Small intestine (tissue), 7 donors: ENCODE measurements around the gene SHROOM3. TPM values are rescaled to one million over a fixed set of nuclear protein-coding genes. Genes with fewer than 3 reads are reported as not detected.

Source experiments
- DNase-seq, 2 donors: peaks; one replicate each; pipeline versions ENCODE4 v3.0.0 to v3.0.0-alpha.2; 2013
- FAIRE-seq: peaks from 2 replicates; lab custom pipeline; 2012; peaks lifted over from hg19 to GRCh38; lab: Jason Lieb, UNC
- H3K27ac ChIP-seq, 3 donors: one replicate each; pipeline ENCODE4 v1.5.1; 2013; ENCODE audit warnings: low read length in 2 of 3, mild to moderate bottlenecking in 2 of 3, control low read depth in 1 of 3, inconsistent platforms in 1 of 3, low read depth in 1 of 3, moderate library complexity in 1 of 3
- H3K27me3 ChIP-seq, 3 donors: one replicate each; pipeline ENCODE4 v1.6.1; 2013; ENCODE audit warnings: low read length in 3 of 3, inconsistent platforms in 1 of 3; ENCODE audit not compliant: control insufficient read depth in 3 of 3, insufficient read depth in 3 of 3
- H3K36me3 ChIP-seq, 3 donors: one replicate each; pipeline ENCODE4 v1.6.1; 2013; ENCODE audit warnings: low read length in 3 of 3, inconsistent platforms in 1 of 3, low read depth in 1 of 3, mild to moderate bottlenecking in 1 of 3, moderate library complexity in 1 of 3; ENCODE audit not compliant: control insufficient read depth in 3 of 3, insufficient read depth in 2 of 3
- H3K4me1 ChIP-seq, 3 donors: one replicate each; pipeline ENCODE4 v1.6.1; 2013; ENCODE audit warnings: low read length in 2 of 3, inconsistent platforms in 1 of 3, low read depth in 1 of 3, mild to moderate bottlenecking in 1 of 3, moderate library complexity in 1 of 3; ENCODE audit not compliant: control insufficient read depth in 3 of 3, insufficient read depth in 2 of 3
- H3K4me3 ChIP-seq, 3 donors: one replicate each; pipeline ENCODE4 v1.5.1; 2013; ENCODE audit warnings: low read length in 3 of 3, control low read depth in 1 of 3, inconsistent platforms in 1 of 3, low read depth in 1 of 3, mild to moderate bottlenecking in 1 of 3, moderate library complexity in 1 of 3
- H3K9me3 ChIP-seq, 2 donors: one replicate each; pipeline ENCODE4 v1.6.1; 2013; ENCODE audit warnings: low read depth in 1 of 2, low read length in 1 of 2; ENCODE audit not compliant: control insufficient read depth in 2 of 2, insufficient read depth in 1 of 2
- WGBS, 3 donors: extraction: QIAGEN DNeasy Blood & Tissue Kit; methylation state at CpG; one replicate each; pipeline ENCODE4 v1.1.7; 2013; 5-methylcytosine and 5-hydroxymethylcytosine counted together
- polyA plus RNA-seq, 4 donors: library from polyadenylated mRNA; stranded (reverse) in 3 of 4; unstranded in 1 of 4; fragments of 200-250 nt in 3 of 4; fragments of 120-200 nt in 1 of 4; gene quantifications; one replicate each; pipeline versions ENCODE4 v1.2.1 to v1.2.3, GENCODE V29; 2013
- donor health status: healthy with polysubstance abuse.
- donor health status: control.
- donor health status: control.
- donor health status: Bipolar disorder and iron deficiency.
- donor health status: healthy.

Gene SHROOM3
- polyA plus RNA-seq, 4 donors = 21.6 to 52.5 (median 27.8) TPM

- Histone ChIP-seq H3K27ac (no peak overlapping the region), H3K4me3 (no peak overlapping the region), H3K4me1 (no peaks in the 10 kb centered on the region), H3K9me3 (no peaks in the 10 kb centered on the region), H3K27me3 (no peaks in the 10 kb centered on the region), H3K36me3 (no peaks in the 10 kb centered on the region)
- FAIRE-seq (no peak), DNase-seq (no peak)
Observed at GRCh38 chr4:76470064-76470463, 35.0 kb downstream of the SHROOM3 start.

GRCh38 chr4:76470532-76470931 lies 35.5 kb downstream of the SHROOM3 start:
- FAIRE-seq = no peak
- 89 to 100% (median 91%) methylated on average over 1 of the region's 1 CpG for WGBS, 3 donors
- H3K4me1 ChIP-seq = no peaks in the 10 kb centered on the region
- no peaks in the 10 kb centered on the region for H3K27me3 ChIP-seq
- H3K9me3 ChIP-seq = no peaks in the 10 kb centered on the region
- no peak for DNase-seq
- no peak overlapping the region for H3K4me3 ChIP-seq
- H3K27ac ChIP-seq = no peak overlapping the region
- H3K36me3 ChIP-seq = no peaks in the 10 kb centered on the region

- FAIRE-seq = no peak
- H3K4me1 ChIP-seq = no peaks in the 10 kb centered on the region
- H3K9me3 ChIP-seq = peaks cover 0 to 12% of the 10 kb centered on the region in 2 donors
- H3K36me3 ChIP-seq = no peaks in the 10 kb centered on the region
- DNase-seq = no peak
- no peak overlapping the region for H3K27ac ChIP-seq
- no peaks in the 10 kb centered on the region for H3K27me3 ChIP-seq
- whole genome bisulfite sequencing, 3 donors = 63 to 80% (median 79%) methylated on average over 1 of the region's 1 CpG
- H3K4me3 ChIP-seq = no peak overlapping the region
Observed at GRCh38 chr4:76476571-76476970, 41.5 kb downstream of the SHROOM3 start.

GRCh38 chr4:76484654-76485053 lies 49.6 kb downstream of the SHROOM3 start:
- Histone ChIP-seq H3K36me3 (no peaks in the 10 kb centered on the region), H3K27me3 (no peaks in the 10 kb centered on the region), H3K4me3 (no peak overlapping the region), H3K4me1 (peaks cover 0 to 18% (median 4%) of the 10 kb centered on the region in 3 donors), H3K27ac (no peak overlapping the region), H3K9me3 (no peaks in the 10 kb centered on the region)
- WGBS, 3 donors = 77 to 87% (median 81%) methylated on average over 3 of the region's 3 CpGs
- FAIRE-seq (no peak), DNase-seq (no peak)

GRCh38 chr4:76485450-76485849 lies 50.4 kb downstream of the SHROOM3 start:
- Histone ChIP-seq H3K27me3 (no peaks in the 10 kb centered on the region), H3K4me1 (peaks cover 0 to 22% (median 4%) of the 10 kb centered on the region in 3 donors), H3K27ac (no peak overlapping the region), H3K4me3 (no peak overlapping the region), H3K36me3 (no peaks in the 10 kb centered on the region), H3K9me3 (peaks cover 0 to 5% of the 10 kb centered on the region in 2 donors)
- FAIRE-seq (no peak), DNase-seq (peak; percentile 63 to 71)
- WGBS, 3 donors = 8 to 37% (median 16%) methylated on average over 3 of the region's 3 CpGs

GRCh38 chr4:76486588-76487276 lies 51.7 kb downstream of the SHROOM3 start:
- peak overlapping the region in 1 of 3 donors; percentile 49 for H3K27ac ChIP-seq
- no peaks in the 10 kb centered on the region for H3K36me3 ChIP-seq
- 39 to 64% (median 50%) methylated on average over 3 of the region's 3 CpGs for WGBS, 3 donors
- H3K27me3 ChIP-seq = no peaks in the 10 kb centered on the region
- peaks cover 0 to 22% (median 4%) of the 10 kb centered on the region in 3 donors for H3K4me1 ChIP-seq
- no peak overlapping the region for H3K4me3 ChIP-seq
- H3K9me3 ChIP-seq = peaks cover 0 to 5% of the 10 kb centered on the region in 2 donors
- FAIRE-seq (no peak), DNase-seq (peak; percentile 47 to 68)

- WGBS, 3 donors = 42 to 100% (median 90%) methylated on average over 1 of the region's 1 CpG
- H3K27ac ChIP-seq = peak overlapping the region in 1 of 3 donors; percentile 36
Observed at GRCh38 chr4:76487621-76488020, 52.6 kb downstream of the SHROOM3 start.

GRCh38 chr4:76488455-76488854 lies 53.4 kb downstream of the SHROOM3 start:
- WGBS, 3 donors = 86 to 96% (median 93%) methylated on average over 1 of the region's 1 CpG
- Histone ChIP-seq H3K27me3 (no peaks in the 10 kb centered on the region), H3K9me3 (peaks cover 0 to 5% of the 10 kb centered on the region in 2 donors), H3K27ac (no peak overlapping the region), H3K4me3 (no peak overlapping the region), H3K36me3 (no peaks in the 10 kb centered on the region), H3K4me1 (peaks cover 0 to 22% (median 4%) of the 10 kb centered on the region in 3 donors)
- no peak for FAIRE-seq
- no peak for DNase-seq

More at GRCh38 chr4:76487621-76488020, 52.6 kb downstream of the SHROOM3 start:
- Histone ChIP-seq H3K4me1 (peaks cover 0 to 22% (median 4%) of the 10 kb centered on the region in 3 donors), H3K36me3 (no peaks in the 10 kb centered on the region), H3K27me3 (no peaks in the 10 kb centered on the region), H3K9me3 (peaks cover 0 to 5% of the 10 kb centered on the region in 2 donors), H3K4me3 (no peak overlapping the region)
- no peak for FAIRE-seq
- DNase-seq = no peak
